GM10248 (cell line): ENCODE measurements around the gene TBRG1.

Experiments used
- CTCF ChIA-PET: fragments of 300-600 bp; sonication (Branson Sonifier 250); formaldehyde crosslinking; extraction: SDS; loops from one replicate; lab custom pipeline; 2021; ENCODE audit warnings: antibody characterized with exemption; lab: Yijun Ruan, JAX
- POLR2A ChIA-PET: fragments of 350-650 bp; sonication (Branson Sonifier 250); formaldehyde crosslinking; extraction: SDS; loops from one replicate; lab custom pipeline; 2020; ENCODE audit warnings: antibody characterized with exemption; lab: Yijun Ruan, JAX
- DNase-seq: peaks from one replicate; pipeline ENCODE4 v3.0.0; 2012; ENCODE audit errors: extremely low spot score
- CTCF ChIP-seq: IDR thresholded peaks from 2 replicates; pipeline ENCODE4 v1.5.1; 2012; ENCODE audit warnings: mild to moderate bottlenecking, low read depth; ENCODE audit errors: extremely low read depth, missing control alignments, control extremely low read depth

TBRG1 gene

GRCh38 chr11:124642628-124643027, 20.0 kb downstream of the TBRG1 start:
- no peak for DNase-seq
- CTCF ChIA-PET = interaction anchor here (1.0 to 4.9 kb wide), 14 partner anchors 8 to 223 kb away, joined by 3 to 52 read pairs (median 6); partner anchors contain the start of genes MSANTD2, ROBO3 and TBRG1
- POLR2A ChIA-PET = no interaction called here
- no peak for TF ChIP-seq CTCF

GRCh38 chr11:124643042-124643604, 20.5 kb downstream of the TBRG1 start:
- ChIA-PET POLR2A (no interaction called here), CTCF (interaction anchor here (1.0 to 4.9 kb wide), 19 partner anchors 8 to 572 kb away, joined by 3 to 52 read pairs (median 6); partner anchors contain the start of genes ROBO3 and TBRG1)
- no peak for DNase-seq
- no peak for TF ChIP-seq CTCF

- ChIA-PET POLR2A (no interaction called here), CTCF (interaction anchor here (0.9 to 4.9 kb wide), 25 partner anchors 7 to 575 kb away, joined by 3 to 52 read pairs (median 6); partner anchors contain the start of genes ROBO3, SIAE, SPA17 and TBRG1)
- DNase-seq = no peak
- TF ChIP-seq CTCF = no peak
These were observed 21.2 kb downstream of the TBRG1 start for GRCh38 chr11:124643605-124644425.

- CTCF ChIA-PET = interaction anchor here (0.7 to 4.9 kb wide), 26 partner anchors 10 to 575 kb away, joined by 3 to 52 read pairs (median 6); partner anchors contain the start of genes ROBO3, SIAE, SPA17 and TBRG1
- peak; percentile 55 for DNase-seq
- POLR2A ChIA-PET = no interaction called here
- peak; percentile 75 for TF ChIP-seq CTCF
These were observed 22.0 kb downstream of the TBRG1 start for GRCh38 chr11:124644426-124645280.

GRCh38 chr11:124646148-124646547, 23.5 kb downstream of the TBRG1 start:
- no peak for DNase-seq
- ChIA-PET CTCF (interaction anchor here (2.6 to 4.9 kb wide), 3 partner anchors 13 to 24 kb away, joined by 19 to 52 read pairs (median 30); partner anchors contain the start of gene TBRG1), POLR2A (no interaction called here)
- TF ChIP-seq CTCF = no peak
